ENCODE data around the gene GALNT17. TPM values are rescaled to one million over a fixed set of nuclear protein-coding genes. Genes with fewer than 3 reads are reported as not detected.

Gene GALNT17
- total RNA-seq, 4 donors from 2014 or later = 0.63 to 7.5 (median 3.1) TPM

- TF ChIP-seq CTCF (IDR thresholded peaks at IDR 0.05) (no peak), POLR2A (IDR thresholded peaks at IDR 0.05) (no peak)
- H3K4me3 ChIP-seq (ENCODE audit: low read depth, poor library complexity, severe bottlenecking) = no peak overlapping the region
- intact Hi-C loops (cut with DNase I; ENCODE audit: low total_unique reads) = no loop called here
- no peak for DNase-seq (ENCODE audit: low spot score in 2 of 2)
- 83 to 94% methylated on average over 5 of the region's 5 CpGs for WGBS, 2 donors
These were observed 95.2 kb downstream of the GALNT17 start for GRCh38 chr7:71227126-71227525.

DNA sequence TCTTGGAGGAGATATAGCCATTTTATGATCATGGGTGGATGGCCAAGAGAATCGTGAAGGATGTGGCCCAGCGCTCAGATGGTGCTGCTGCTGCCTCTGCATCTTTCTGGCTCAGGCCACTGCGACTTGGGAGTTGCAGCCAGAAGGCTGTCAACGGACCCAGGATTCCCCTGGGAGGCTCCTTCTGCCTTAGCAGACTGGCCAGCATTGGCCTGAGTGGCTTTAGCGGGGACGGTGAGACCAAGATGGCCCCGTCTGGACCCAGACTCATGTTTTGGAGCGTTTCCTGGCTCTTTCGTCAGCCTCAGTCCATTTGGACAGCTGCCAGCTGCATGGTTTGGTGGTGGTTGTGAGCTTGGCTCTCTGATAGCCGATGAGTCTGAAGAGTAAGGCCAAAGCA is 97.2 kb downstream of the GALNT17 start:
- intact Hi-C loops (cut with DNase I; ENCODE audit: low total_unique reads) = no loop called here
- no peak for DNase-seq (ENCODE audit: low spot score in 2 of 2)
- TF ChIP-seq POLR2A (IDR thresholded peaks at IDR 0.05) (no peak), CTCF (IDR thresholded peaks at IDR 0.05) (no peak)
- WGBS, 2 donors = 73 to 84% methylated on average over 10 of the region's 10 CpGs
- no peak overlapping the region for H3K4me3 ChIP-seq (ENCODE audit: low read depth, poor library complexity, severe bottlenecking)

- TF ChIP-seq CTCF (IDR thresholded peaks at IDR 0.05) = no peak
- no peak for TF ChIP-seq POLR2A (IDR thresholded peaks at IDR 0.05)
- intact Hi-C loops (cut with DNase I; ENCODE audit: low total_unique reads) = no loop called here
- H3K4me3 ChIP-seq (ENCODE audit: low read depth, poor library complexity, severe bottlenecking) = no peak overlapping the region
- WGBS, 2 donors = 84 to 85% methylated on average over 6 of the region's 6 CpGs
- no peak for DNase-seq (ENCODE audit: low spot score in 2 of 2)
These were observed 97.8 kb downstream of the GALNT17 start for GRCh38 chr7:71229699-71230098.

DNA sequence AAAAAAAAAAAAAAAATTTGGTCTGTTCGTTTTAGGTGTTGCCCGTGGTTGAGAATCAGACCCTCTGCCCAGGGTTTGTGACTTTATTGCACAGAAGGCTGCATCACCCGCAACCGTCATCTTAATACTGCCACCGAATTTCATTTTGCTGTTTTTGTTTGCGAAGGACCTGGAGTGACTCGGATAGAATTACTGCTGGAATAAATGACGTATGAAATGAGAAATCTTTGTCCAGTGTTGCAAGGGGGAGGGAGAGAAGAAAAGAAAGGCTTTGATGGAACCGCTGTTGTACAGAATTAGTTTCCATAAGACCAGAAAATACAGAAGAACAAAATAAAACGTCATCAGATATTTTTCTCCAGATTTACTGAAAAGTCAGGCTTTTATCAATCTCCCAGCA is 103.3 kb downstream of the GALNT17 start:
- intact Hi-C loops (cut with DNase I; ENCODE audit: low total_unique reads) = no loop called here
- DNase-seq (ENCODE audit: low spot score in 2 of 2) = no peak
- no peak for TF ChIP-seq POLR2A (IDR thresholded peaks at IDR 0.05)
- no peak for TF ChIP-seq CTCF (IDR thresholded peaks at IDR 0.05)
- no peak overlapping the region for H3K4me3 ChIP-seq (ENCODE audit: low read depth, poor library complexity, severe bottlenecking)
- 91% methylated on average over 10 of the region's 10 CpGs for WGBS, 2 donors

- intact Hi-C loops (cut with DNase I; ENCODE audit: low total_unique reads) = no loop called here
- no peak overlapping the region for H3K4me3 ChIP-seq (ENCODE audit: low read depth, poor library complexity, severe bottlenecking)
- DNase-seq (ENCODE audit: low spot score in 2 of 2) = no peak
- 55 to 61% methylated on average over 16 of the region's 16 CpGs for WGBS, 2 donors
- TF ChIP-seq POLR2A (IDR thresholded peaks at IDR 0.05) (no peak), CTCF (IDR thresholded peaks at IDR 0.05) (no peak)
These were observed 104.5 kb downstream of the GALNT17 start for GRCh38 chr7:71236230-71237105.
